Glomerular visceral epithelial cell (primary cell): ENCODE data around the gene RBM12.

Experiments used
- DNase-seq: peaks from one replicate; pipeline ENCODE4 v3.0.0-alpha.2; 2016; ENCODE audit errors: extremely low spot score

Gene RBM12

DNA sequence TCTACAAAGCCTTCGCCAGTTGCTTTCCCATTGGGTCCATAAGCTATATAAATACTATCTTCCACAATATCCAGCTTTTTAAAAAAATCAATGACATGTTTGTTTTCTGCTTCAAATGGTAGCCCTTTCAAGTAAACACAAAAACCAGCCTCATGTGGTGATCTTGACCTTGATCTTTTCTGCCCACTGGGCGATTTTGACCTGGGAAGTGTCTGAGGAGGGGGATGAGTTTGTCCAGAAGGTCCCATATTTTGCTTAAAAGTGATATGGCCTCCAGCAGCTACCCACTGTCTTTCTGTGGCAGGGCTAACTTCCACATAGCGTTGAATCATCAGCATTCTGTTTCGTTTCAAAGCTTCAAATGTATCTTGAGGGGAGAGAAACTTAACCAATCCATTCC, 10.8 kb downstream of the RBM12 start:
- DNase-seq = no peak

DNA sequence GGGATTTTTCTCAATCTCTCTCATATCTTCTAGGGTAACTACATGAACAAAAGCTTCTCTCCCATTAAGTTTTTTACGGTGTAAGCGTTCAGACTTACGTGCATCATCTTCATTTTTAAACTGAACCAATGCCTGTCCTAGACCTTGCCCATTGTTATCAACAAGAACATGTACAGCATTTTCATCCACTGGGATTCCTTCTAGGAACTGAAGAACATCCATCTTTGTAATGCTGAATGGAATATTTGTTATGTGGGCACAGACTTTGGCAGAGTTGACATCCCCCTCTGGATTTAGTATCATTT, 11.3 kb downstream of the RBM12 start:
- no peak for DNase-seq

DNA sequence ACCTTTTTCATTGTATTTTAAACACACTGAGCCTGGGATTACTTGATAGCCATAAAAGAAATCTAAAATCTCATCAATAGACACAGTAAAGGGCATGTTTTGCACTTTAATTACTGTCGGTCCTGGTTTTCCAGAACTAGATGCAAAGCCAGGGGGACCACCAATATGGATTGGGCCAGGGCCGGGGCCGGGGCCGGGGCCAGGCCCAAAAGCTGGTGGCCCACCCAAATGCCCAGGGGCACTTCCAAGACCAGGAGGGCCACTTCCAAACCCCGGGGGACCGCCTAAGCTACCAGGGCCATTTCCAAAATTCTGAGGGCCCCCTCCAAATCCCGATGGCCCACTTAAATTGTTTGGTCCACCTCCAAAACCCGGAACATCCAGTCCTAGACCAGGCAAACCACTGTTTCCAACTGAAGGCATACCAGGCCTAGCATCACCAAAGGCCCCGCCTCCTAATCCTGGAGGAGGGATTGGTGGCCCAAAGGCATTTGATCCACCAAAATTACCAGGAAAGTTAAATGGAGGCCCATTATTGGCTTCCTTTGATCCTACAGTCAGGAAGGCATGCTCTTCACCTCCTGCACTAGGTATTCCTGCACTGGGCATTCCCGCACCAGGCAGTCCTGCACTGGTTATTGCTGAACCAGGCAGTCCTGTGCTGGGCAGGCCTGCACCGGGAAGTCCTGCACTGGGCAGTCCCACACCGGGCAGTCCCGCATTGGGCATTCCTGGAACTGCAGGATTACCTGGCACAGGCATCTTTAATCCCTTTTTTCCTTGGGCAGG, 11.9 kb downstream of the RBM12 start:
- DNase-seq = no peak

DNA sequence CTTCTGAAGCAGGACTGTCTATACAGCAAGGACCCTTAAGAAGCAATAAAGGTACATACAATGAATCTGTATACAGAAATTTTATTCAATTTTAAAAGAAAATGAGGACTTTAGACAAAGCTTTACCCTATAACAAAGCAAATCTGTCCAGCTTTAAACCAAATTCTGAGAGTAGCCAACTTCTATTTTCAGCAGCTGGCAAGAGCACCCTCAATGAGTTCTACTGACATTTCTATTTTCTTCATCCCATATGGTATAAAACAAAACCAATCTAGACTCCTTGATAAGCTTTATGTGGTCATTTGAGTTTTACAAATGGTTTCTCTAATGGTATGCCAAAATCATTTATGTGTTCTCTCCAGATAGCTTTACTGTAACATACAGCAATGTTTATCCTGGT, 12.7 kb downstream of the RBM12 start:
- DNase-seq = no peak

DNA sequence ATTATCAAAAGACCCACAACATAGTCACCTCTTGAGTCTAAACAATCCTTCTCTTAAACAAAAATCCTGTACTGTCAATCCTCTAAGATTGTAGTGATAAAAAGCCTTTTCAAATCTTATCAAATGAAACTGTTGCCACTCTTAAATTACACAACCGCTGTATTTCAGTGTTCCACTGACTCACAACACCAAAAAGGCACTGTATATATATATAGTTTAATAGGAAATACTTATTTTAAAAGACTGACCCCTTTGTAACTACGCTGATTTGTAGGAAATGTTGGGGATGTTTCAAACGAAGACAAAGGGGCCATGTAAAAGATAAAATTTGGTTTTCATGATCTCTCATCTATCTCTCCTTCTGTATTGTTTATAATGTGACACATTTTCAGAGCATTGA, 14.1 kb downstream of the RBM12 start:
- DNase-seq = no peak

DNA sequence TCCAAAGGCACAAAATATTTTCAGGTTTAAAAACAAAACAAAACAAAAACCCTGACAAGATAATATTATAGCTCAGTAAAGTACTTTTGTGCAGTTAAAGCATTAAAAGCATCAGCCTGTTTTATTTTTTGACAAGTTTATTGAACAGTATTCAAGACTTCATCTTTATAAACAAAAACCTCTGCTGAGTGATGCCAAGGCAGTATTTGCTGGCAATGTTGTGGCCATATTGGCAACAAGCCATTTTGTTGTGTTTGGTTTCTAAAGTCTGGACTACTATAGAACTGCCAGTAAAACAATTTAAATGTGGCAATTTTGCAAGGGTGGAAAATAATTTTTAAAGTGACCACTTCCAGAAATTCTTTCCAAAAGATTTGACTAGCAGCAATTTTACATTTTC, 15.9 kb downstream of the RBM12 start:
- DNase-seq = no peak

DNA sequence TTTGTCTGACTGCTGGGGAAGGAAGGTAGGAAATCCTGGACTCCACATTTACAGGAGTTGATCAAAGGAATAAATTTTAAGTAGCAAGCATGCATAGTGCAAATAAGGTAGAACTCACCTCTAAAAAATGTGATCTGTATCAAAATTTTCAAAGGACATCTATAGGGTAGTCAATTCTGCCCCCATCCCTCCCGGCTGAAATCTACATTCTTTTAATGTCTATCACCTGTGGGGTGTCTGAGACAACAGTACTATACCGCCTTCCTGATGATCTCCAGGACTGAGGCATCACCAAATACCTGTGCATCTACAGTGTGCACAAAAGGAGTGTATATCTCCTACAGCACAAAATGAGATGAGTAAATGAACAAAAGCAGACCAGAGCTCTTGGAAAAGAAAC, 19.9 kb downstream of the RBM12 start:
- DNase-seq = no peak

DNA sequence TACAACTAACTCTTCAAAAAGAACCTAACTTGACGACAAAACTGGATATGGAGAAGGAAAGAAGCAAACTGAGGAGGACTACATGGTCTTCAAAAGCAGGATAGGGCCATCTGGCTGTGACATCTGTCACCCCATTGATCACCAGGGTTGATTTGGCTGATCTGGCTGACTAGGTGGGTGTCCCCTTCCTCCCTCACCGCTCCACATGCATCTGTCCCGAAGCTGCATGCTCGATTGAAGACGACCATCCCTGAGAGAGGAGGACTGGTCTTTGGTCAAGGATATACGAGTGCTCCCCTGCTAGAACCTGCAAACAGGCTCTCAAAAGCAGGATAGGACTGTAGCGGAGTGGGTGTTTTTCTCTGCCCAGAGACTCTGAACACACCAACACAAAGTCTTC, 21.7 kb downstream of the RBM12 start:
- no peak for DNase-seq

DNA sequence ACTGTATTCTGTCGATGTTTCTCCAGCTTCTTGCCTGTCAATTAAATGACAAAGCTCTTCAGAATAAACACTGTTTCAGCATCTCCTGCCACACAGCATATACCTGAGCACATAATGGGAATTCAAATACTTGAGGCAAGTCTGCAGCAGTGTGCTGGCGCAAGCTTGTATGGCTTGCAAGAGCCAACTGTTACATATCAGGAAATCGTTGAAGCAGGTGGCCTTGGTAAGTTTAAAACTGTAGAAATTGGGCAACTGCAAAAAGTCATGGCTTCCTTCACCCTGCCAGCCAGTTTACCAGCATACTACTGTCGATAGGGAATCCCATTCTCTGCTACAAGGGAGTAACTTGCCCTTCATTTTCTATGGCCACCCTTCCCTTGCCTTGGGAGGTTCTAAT, 23.0 kb downstream of the RBM12 start:
- DNase-seq = no peak

DNA sequence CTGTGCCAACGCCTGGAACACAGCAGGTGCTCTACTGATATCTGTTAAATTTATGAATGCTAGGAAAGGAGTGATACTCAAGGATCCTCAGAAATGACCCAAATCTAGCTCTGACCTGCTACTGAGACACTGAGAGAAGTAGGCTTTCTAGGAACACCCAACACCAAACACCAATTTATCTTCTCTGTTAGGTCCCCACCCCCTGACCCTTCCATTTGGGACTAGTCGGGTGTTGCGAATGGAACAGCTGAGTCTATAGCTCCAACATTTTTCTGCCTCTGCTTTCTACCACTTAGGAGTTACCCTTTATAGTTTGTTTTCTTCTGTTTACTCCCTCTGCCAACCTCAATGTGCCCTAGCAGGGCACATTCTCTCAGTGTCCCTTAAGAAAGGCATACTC, 24.0 kb downstream of the RBM12 start:
- DNase-seq = no peak

DNA sequence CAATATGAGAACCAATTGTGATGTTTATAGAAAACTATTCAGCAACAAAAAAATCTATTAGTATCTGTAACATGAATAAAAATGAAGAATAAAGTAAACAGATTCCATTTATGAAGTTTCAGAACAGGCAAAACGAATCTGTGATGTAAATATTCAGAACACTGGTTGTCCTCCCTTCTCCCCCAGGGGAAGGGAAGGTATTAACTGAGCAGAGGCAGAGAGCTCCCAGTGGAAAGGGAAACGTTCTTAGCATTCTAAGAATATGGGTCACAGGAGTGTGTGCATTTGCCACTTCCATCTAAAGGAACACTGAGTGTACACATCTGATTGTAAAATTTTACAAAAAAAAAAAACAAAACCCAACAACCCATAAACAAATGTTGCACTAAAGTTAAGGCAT, 25.9 kb downstream of the RBM12 start:
- DNase-seq = no peak

DNA sequence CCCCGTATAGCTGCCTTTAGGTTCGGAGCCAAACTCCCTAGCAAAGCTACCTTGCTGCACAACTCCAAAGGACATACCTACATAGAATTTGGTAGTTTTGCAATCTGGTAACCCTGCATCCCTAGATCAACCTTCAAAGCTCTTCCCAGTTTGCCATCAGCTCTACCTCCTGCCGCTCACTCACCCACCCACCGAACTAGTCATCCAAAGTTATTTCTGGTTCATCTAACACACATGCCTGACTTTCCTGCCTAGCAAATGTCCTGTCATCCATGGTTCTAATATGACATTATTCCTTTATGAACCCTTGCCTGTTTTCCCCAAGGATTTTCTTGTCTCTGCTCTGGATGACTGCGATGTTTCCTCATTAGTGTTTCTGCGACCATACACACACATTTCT, 27.4 kb downstream of the RBM12 start:
- DNase-seq = peak; percentile 22

DNA sequence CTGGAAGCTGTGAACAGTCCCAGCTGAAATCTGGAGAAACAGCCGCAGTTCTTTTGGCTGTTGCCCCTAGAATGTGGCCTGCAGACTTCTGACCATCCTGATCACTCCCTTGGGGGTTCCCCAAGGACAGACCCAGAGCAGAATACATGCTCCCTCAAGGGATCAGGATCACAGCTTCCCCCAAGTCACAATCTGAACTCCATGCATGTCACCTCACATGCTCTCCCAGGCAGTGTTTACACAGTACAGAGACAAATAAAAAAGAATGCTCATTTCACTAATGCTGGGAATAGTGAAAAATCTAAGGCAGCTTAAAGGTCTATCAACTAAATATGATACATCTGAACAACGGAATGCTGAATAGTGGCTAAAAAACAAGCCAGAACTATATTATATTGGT, 28.6 kb downstream of the RBM12 start:
- no peak for DNase-seq

DNA sequence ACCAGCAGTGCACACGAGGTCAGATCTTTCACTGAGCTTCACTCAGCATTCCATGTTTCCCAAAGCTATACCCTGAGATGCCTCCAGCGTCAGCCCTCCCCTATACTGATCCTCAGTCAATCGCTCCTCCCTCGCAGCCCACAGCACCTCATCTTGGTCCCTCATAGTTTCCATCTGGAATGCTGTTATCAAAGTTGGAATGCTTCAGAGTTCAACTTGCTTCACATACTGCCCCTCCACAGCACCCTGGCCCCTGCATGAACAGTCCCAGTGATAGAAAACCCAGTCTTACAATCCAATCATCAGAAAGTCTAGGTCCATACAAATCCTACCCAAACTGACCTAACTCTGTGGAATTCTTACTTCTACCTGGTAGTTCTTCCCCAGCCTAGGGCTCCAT, 29.0 kb downstream of the RBM12 start:
- DNase-seq = no peak

DNA sequence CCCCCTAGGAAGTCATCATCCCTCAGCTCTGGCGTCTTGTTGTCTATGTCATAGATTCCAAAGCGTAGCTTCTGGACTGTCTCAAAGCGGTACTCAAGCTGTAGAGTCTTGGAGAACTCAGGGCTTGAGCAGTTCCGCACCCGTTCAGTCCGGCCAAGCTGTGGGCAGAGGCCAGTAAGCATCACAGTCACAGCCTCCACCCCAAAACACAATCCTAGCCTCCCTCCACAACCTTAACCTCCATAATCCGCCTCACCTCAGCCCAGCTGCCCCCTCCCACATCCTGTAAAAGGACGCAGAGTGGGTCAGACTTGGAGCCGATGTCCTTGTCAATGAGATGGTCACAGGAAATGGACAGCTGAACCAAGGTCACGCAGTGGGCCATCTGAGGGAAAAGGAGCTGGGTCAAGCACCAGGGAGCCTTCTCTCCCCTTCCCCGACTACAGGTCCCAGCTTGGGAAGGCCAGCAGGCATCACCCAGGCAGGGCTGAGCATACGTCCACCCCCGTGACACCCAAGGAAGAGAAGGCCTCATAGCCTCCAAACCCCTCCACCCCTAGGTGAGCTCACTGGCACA, 32.1 kb downstream of the RBM12 start:
- no peak for DNase-seq

DNA sequence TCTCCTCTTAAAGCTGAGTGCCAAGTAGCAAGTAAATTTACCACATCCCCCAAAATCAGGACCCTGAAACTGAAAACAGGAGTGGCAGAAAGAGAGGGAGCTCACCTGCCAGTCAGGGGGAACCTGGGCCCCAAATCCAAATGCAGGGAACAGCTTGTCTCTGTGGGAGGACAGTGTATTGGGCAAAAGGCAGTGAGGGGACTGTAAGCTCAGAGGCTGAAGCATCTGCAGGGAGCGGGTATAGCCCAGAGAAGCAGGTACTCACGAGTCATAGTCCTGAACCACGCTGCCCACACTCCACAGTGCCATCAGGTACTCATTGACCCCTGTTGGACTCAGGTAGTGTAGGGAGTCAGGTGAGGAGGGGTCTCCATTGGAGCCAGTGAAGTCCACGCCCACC, 34.1 kb downstream of the RBM12 start:
- no peak for DNase-seq

DNA sequence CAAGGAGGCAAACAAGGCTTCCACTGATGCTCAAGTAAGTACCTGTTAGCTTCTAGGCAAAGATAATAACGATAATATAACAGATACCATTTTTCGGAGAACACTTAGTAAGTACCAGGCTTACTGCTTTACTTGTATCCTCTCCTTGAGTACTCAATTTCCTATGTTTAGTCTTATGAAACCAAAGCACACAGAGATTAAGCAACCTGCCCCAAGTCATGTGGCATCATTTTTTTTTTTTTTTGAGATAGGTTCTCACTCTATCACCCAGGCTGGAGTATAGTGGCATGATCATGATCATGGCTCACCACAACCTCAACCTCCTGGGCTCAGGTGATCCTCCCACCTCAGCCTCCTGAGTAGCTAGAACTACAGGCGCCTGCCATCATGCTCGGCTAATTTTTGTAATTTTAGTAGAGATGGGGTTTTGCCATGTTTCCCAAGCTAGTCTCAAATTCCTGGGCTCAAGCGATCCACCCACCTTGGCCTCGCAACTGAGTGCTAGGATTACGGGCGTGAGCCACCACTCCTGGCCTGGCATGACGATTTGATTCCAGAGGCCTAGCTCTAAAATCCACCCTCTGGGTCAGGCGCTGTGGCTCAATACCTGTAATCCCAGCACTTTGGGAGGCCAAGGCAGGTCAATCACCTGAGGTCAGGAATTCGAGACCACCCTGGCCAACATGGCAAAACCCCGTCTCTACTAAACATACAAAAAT, 35.1 kb downstream of the RBM12 start:
- DNase-seq = no peak

DNA sequence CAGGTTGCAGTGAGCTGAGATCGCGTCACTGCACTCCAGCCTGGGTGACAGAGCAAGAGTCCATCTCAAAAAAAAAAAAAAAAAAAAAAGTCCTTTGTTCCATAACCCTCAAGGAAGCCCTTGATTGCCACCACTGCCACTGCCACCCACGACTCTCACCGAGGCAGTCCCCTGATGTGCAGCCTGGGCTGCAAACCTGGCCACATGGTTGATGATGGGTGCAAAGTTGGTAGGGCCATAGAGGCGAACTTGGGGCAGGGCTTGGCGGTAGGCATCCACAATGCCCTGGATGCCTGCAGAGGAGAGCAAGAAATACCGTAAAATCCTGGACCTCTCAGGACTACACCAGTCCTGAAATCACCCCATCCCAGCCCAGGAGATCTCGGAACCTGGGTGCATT, 37.6 kb downstream of the RBM12 start:
- no peak for DNase-seq

DNA sequence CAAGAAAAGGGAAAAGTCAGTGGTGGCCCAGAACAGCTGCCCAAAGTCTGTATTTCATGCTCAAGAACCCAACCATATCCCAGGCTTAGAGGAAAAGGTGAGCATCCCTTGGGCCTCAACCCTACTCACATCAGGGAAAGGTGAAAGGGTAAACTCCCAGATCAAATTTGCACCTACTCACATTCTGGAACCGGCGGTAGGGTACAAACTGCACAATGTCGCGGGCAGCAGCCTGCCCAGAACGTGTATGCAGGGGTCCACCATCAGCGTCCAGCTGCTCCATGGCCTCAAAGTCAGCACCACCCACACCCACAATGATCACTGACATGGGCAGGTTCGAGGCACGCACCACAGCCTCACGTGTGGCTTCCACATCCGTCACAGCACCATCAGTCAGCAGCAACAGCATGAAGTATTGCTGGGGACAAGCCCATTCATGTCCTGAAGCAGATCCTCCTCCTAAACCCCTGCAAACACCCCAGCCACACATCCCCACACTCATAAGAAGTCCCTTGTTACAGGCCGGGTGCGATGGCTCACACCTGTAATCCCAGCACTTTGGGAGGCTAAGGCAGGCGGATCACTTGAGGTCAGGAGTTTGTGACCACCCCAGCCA, 38.2 kb downstream of the RBM12 start:
- no peak for DNase-seq

DNA sequence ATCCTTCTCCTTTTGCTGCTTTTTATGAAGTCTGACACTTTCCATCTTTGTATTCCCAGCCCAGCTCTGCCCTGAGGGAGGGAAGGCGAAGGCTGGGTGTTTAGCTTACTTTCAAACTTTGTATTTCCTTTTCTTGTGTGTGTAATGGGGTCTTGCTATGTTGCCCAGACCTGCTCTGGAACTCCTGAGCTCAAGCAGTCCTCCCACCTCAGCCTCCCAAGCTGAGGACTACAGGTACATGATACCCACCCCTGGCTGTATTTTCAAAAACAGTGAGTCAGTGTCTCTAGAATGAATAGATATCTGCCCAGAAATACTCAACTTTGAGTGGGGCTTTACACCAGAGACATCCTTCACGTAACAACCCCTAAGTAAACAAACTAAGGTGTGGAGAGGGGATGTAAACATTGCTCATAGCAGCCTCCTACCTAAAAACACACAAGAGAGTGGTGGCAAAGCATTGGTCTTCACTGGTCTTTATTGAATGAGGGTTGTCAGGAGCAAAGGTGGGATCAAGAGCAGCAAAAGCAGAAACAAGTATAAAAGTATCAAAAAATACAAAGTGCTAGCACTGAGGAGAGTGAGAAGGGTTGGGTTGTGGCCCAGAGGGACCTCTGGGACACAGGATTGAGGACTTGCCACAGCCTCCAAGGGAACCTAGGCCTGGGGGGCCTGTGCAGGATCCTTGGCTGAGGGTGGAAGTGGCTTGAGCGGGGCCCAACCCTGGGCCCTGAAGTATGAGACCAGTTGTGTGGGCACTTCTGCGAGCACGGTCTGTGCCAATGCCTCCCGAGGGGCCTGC, 38.9 kb downstream of the RBM12 start:
- DNase-seq = no peak

DNA sequence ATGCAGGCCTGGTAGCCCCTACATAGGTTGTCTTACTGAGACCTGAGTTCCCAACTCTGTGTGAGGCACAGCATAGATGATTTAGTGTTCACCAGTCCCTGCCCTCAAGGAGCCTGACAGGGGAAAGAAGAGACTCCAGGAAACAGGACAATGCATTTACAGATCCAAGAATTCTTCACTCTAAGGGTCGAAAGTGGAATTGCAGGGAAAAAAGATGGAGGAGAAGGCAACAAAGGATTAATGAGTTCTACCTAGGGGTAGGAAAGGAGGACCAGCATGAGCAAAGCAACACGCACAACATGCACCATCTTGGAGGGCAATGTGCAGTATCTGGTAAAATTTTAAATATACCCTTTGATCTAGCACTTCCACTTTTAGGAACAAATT, 43.1 kb downstream of the RBM12 start:
- DNase-seq = no peak
